Amniotic stem cell (primary cell): Measurements from ENCODE around the gene TMEM161B.
"Not testable (repeated sequence)": the region's sequence is repeated elsewhere in the genome, so short reads cannot be mapped to it uniquely, and the experiment has no call there.

Source experiments
- DNase-seq: peaks from one replicate; lab custom pipeline; 2025; lab: John Stamatoyannopoulos, UW

Gene TMEM161B

DNA sequence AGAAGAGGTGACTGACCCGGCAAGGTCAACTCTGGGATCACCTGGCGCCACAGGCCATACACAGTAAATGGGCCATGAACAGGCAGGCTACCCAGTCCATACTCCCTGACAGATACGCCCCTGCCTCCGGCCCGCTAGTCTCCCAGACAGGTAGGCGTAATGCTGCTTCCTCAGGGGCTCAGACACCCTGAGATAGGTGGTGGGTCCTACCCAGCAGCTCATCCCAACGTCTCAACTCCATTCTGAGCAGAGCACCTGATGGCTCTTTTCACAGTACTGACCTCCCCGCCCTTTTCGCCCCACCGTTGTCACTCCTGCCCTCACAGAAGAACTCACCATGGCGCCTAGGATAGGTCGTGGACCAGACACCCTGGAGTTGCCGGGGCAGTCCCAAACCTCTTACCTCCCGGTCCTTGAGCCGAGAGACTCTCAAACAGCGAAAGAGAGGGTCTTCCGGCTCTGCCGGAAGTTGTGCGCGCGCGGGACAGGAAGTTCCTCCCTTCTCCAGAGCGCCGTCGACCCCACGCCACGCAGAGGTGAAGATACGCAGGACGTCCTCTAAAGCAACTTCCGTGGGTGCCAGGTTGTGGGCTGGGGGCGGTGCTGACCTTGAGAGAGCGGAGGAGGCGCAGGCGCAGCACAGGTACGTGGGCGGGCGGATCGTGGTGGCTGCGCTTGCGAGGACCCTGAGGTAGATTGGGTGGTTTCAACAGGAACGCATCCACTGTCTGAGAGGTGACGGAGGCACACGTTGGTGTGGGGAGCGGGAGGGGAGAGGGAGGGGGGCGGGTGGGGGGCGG is at the start of gene TMEM161B:
Gene TMEM161B (minus strand): TSS at position 461 of the 800 bp plus-strand sequence. CDS start 122 bp downstream, at position 339.
- peak; percentile 41 for DNase-seq

- no peak for DNase-seq
These were observed 35.7 kb upstream of the TMEM161B start for GRCh38 chr5:88304356-88304755.

- DNase-seq = no peak
These were observed 29.8 kb upstream of the TMEM161B start for GRCh38 chr5:88298425-88298824.

DNA sequence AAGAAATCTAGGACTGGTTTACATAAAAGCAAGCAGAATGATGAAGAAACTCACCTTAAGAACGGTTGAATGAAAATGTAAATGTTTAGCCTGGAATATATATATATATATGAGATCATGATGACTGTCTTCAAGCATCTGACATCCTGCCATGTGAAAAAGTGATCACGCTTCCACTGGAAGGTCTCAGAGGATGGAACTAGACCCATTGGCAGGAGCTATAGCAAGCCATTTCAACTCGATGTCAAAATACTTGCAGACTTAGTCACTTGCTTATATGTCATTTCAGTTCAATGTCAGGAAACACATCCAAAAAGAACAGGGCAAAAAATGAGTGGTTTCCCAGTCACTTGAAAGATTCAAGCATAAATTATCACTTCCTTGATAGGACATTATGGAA is 22.2 kb upstream of the TMEM161B start:
- no peak for DNase-seq

DNA sequence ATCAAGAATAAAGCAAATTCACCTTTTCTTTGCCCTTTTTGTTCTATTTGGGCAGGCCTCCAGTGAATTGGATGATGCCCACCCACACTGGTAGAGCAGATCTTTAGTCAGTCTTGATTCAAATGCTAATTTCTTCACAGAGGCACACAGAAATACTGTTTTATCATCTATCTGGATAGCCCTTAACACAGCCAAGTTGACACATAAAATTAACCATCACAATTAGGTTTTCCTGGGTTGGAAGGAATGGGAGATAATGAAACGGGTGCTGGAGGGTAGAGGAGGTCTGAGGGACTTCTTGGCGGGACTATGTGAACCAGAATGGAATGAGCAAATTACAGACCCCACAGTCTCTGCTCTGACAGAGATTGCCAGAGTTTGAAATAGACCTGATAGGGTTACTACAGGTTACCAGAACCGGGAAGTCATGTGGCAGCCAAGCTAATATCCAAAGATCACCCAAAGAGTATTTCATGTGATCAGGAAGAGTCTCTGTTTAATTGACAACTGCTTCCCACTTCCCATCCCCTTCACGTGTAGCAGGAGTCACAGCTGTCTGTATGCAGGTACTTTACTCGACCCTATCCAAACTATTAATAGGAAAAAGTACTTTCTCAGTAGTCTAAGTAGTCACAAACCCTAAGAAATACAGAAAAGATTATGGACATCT is 20.0 kb upstream of the TMEM161B start:
- DNase-seq = no peak

- no peak for DNase-seq
These were observed 19.3 kb upstream of the TMEM161B start for GRCh38 chr5:88287846-88288527.

GRCh38 chr5:88287302-88287701 is 18.7 kb upstream of the TMEM161B start:
- DNase-seq = no peak

DNA sequence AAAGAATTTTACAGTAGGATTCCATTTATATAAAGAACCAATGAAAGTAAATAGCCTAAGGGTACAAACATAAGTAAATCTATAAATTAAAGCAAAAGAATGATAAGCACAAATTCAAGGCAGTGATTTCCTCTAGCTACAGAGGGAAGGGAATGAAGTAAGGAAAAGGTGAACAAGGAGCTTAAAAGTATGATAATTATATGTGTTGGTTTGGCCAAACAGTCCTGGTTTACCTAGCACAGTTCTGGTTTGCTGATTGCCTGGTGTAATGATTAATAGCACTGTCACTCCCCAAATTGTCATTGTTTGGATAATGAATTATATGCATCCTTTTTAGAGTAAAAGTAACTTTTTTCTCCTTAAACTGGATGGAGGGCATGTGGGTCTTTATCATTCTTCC is 15.0 kb upstream of the TMEM161B start:
- no peak for DNase-seq

DNA sequence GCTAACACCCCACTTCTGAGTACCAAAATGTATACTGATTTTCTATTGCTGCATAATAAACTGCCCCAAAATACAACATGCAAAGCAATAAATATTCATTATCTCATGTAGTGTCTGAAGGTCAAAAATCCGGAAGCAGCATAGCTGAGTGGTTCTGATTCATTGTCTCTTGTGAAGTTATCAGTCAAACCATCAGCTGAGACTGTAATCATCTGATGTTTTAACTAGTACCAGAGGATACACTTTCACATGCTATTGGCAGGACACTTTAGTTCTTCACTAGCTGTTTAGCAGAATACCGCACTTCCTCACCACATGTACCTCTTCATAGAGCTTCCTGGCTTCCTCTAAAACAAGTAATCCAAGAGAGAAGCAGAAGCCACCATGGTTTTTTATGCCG is 12.7 kb upstream of the TMEM161B start:
- DNase-seq = no peak

GRCh38 chr5:88279584-88279983 is 10.9 kb upstream of the TMEM161B start:
- no peak for DNase-seq

DNA sequence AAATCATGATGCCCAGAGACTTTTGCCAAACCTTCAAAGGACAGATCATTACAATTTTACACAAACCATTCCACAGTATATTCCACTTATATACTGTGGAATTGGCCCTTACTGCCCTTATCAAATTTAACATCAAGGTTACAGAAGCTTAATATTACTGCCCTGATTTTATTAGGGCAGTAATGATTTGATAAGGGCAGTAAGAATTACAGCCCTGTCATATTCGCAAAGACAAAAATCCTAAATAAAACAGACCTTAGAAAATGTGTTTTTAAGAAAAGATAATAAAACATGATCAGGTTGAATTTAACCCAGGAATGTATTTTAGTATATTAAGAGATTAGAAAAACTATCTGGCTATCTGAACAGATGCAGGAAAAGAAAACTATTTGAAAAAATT is 7.7 kb upstream of the TMEM161B start:
- DNase-seq = no peak

GRCh38 chr5:88275581-88275980 is 6.9 kb upstream of the TMEM161B start:
- no peak for DNase-seq

DNA sequence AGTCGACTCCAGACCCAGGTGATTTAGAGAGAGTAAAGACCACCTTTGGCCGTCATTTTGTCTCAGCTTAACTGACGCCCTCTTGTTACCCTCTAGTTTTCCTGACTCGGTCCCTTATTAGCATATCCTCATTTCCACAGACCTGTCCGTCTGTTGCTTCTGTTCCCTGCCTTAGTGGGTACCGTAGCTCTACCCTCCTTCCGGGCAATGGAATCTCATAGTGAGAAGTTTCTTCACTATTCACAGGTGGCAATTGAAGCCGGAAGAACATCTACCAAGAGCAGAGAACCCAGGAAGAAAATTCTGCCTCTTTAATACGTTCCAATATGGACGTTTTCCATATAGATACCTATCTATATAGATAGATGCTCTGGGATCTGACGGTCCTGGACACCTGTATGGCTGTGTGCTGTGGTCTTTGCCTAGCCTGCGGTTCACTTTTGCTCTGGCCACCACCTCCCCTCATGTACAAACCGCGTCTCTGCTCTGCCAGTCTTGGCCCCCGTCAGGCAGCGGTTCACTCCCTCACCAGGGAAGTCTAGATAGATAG is 652 bp upstream of the TMEM161B start:
- no peak for DNase-seq

GRCh38 chr5:88264565-88264964 is 4.1 kb downstream of the TMEM161B start:
- DNase-seq = not testable (repeated sequence)

DNA sequence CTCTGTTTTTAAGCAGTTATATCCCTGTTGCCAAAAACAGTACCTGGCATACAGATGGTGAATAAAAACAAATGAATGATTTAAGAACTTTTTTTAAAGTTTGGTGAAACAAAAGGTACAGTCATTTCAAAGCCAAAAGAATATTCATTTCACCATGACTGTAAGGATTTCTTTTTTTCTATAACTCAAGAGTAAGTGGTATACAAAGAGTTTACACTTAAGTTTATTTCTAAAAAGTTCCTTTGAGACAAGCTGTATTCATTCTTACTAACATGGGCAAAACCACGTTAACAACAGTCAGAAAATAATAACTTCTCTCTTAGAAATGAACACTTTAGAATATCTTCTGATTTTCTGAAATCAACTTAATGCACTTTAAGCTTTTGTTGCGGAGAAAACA is 5.3 kb downstream of the TMEM161B start:
- DNase-seq = no peak

- DNase-seq = no peak
These were observed 6.5 kb downstream of the TMEM161B start for GRCh38 chr5:88262116-88262515.

DNA sequence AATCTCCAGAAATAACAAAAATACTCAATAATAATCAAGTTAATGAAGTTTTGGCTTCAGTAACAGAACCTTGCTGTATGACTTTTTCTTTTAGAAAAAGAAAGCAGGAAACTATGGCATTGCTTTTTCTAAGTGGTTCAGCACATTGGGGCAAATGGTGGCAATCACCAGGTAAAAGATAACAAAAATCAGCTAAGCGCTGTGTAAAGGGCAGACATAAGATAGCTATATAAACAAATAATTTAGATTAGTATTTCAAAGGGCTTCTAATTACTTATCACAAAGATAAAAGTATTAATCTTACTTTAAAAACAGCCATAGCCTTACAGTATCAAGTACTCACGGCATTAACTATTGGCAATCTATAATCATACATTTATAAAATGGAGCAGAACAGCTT is 10.0 kb downstream of the TMEM161B start:
- no peak for DNase-seq

GRCh38 chr5:88256872-88257271 is 11.8 kb downstream of the TMEM161B start:
- no peak for DNase-seq

- no peak for DNase-seq
These were observed 12.6 kb downstream of the TMEM161B start for GRCh38 chr5:88256037-88256436.

GRCh38 chr5:88254320-88254719 is 14.3 kb downstream of the TMEM161B start:
- no peak for DNase-seq

GRCh38 chr5:88251048-88251711 is 17.5 kb downstream of the TMEM161B start:
- no peak for DNase-seq

DNA sequence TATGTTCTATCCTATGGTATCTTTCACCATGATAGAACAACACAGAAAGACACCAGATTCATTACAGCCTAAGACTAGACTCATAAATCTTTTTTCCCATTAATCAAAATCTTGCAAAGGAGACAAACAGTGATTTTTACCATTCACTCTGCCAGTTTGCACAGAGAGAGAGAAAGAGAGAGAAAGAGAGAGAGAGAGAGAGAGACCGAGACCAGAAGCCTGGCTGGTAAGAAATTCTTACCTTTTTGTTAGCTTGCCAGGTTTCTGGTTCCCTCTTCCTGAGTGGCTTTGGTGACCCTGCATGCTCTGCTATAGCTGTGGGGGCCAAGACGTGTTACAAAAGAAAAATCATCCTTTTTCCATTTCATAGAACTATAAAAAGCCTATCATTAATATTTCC is 18.6 kb downstream of the TMEM161B start:
- DNase-seq = no peak
